HepG2 (cell line): ENCODE data around the gene COL4A2. TPM values are rescaled to one million over a fixed set of nuclear protein-coding genes. Genes with fewer than 3 reads are reported as not detected.

Experiments
- ATAC-seq: fragments of 200-7000 bp; cut with Tn5 transposase; 3 replicates; pipeline ENCODE4 v1.9.1; 2020; ENCODE audit warnings: mild to moderate bottlenecking, moderate library complexity
- BruUV-seq: library from RNA; stranded (reverse); fragments of 400-500 nt; replicated peaks from 2 replicates; lab custom pipeline; 2021; lab: Mats Ljungman, UMichigan
- CTCF ChIA-PET: fragments of 300-600 bp; formaldehyde crosslinking; extraction: SDS; loops from one replicate; lab custom pipeline; 2021; ENCODE audit warnings: low total read pairs, inconsistent platforms, low intra/inter-chr PET ratio; lab: Yijun Ruan, JAX
- POLR2A ChIA-PET: fragments of 350-600 bp; sonication (Branson Sonifier 250); formaldehyde crosslinking; loops from one replicate; lab custom pipeline; 2020; ENCODE audit warnings: antibody characterized with exemption, inconsistent platforms; lab: Yijun Ruan, JAX
- DNase-seq: peaks from one replicate; pipeline ENCODE4 v3.0.0-alpha.2; 2015; ENCODE audit warnings: low spot score
- FAIRE-seq: peaks from 3 replicates; lab custom pipeline; 2011; peaks lifted over from hg19 to GRCh38; lab: Jason Lieb, UNC
- H2AFZ ChIP-seq: one replicate; pipeline ENCODE4 v1.6.1; 2011; ENCODE audit warnings: low read length, inconsistent platforms
- H3K27ac ChIP-seq: fragments of 300-600 bp; 3 replicates; pipeline ENCODE4 v1.8.0; 2011; ENCODE audit warnings: mixed run types, mild to moderate bottlenecking, mixed read lengths, low read length, inconsistent platforms; ENCODE audit not compliant: insufficient read depth; ENCODE audit errors: extremely low read length
- H3K27me3 ChIP-seq, 2 experiments: fragments of 200-600 bp in 1 of 2; 2 replicates in 1 of 2; 3 replicates in 1 of 2; pipeline versions ENCODE4 v1.6.0 to v1.8.0; 2011; ENCODE audit warnings: low read length in 2 of 2, mild to moderate bottlenecking in 2 of 2, moderate library complexity in 2 of 2, inconsistent platforms in 1 of 2; ENCODE audit not compliant: insufficient read depth in 2 of 2, control insufficient read depth in 1 of 2
- H3K36me3 ChIP-seq, 2 experiments: fragments of 200-600 bp in 1 of 2; replicated peaks in 1 of 2; 2 replicates in 1 of 2; 3 replicates in 1 of 2; pipeline versions ENCODE4 v1.5.1 to v1.8.0; 2011; ENCODE audit warnings: low read length in 2 of 2, inconsistent platforms in 1 of 2; ENCODE audit not compliant: insufficient read depth in 2 of 2, control insufficient read depth in 1 of 2
- H3K4me1 ChIP-seq: 2 replicates; pipeline ENCODE4 v1.5.1; 2012; ENCODE audit warnings: low read length, inconsistent platforms; ENCODE audit not compliant: insufficient read depth
- H3K4me2 ChIP-seq: 2 replicates; pipeline ENCODE4 v1.6.0; 2011; ENCODE audit warnings: low read depth, low read length, inconsistent platforms
- H3K4me3 ChIP-seq, 3 experiments: fragments of 200-600 bp in 1 of 3; sonication (generic), shearing (Covaris generic) in 1 of 3; replicated peaks in 1 of 3; 2 replicates each; pipeline ENCODE4 v1.5.1; 2011 to 2016; ENCODE audit warnings: low read length in 3 of 3, inconsistent platforms in 2 of 3, low read depth in 2 of 3, mild to moderate bottlenecking in 2 of 3, control low read depth in 1 of 3, mixed read lengths in 1 of 3; ENCODE audit not compliant: insufficient read depth in 1 of 3
- H3K79me2 ChIP-seq: one replicate; pipeline ENCODE4 v1.6.1; 2011; ENCODE audit warnings: low read length, inconsistent platforms; ENCODE audit not compliant: insufficient read depth
- H3K9ac ChIP-seq: 2 replicates; pipeline ENCODE4 v1.6.0; 2011; ENCODE audit warnings: mild to moderate bottlenecking, low read depth, low read length, inconsistent platforms; ENCODE audit not compliant: insufficient read depth
- H3K9me3 ChIP-seq: 2 replicates; pipeline ENCODE4 v1.5.1; 2012; ENCODE audit warnings: mild to moderate bottlenecking, low read length
- H4K20me1 ChIP-seq: 2 replicates; pipeline ENCODE4 v1.6.0; 2011; ENCODE audit warnings: inconsistent platforms, mild to moderate bottlenecking, low read length, moderate library complexity; ENCODE audit not compliant: insufficient read depth
- ARID2 ChIP-seq: sonication (generic); formaldehyde crosslinking; IDR thresholded peaks from 2 replicates; pipeline ENCODE4 v1.8.1; 2022; ENCODE audit warnings: mild to moderate bottlenecking, missing genetic modification reagents, borderline replicate concordance
- CERS6 ChIP-seq: sonication (generic); formaldehyde crosslinking; IDR thresholded peaks from 2 replicates; pipeline ENCODE4 v1.5.0; 2020; ENCODE audit warnings: missing genetic modification reagents
- HNF4G ChIP-seq, 2 experiments: sonication (generic) in 1 of 2; formaldehyde crosslinking in 1 of 2; IDR thresholded peaks; 2 replicates each; pipeline versions ENCODE4 v1.4.0 to v1.6.1; 2011 to 2020; ENCODE audit warnings: borderline replicate concordance in 2 of 2, low read depth in 2 of 2, mild to moderate bottlenecking in 2 of 2, low read length in 1 of 2, missing genetic modification reagents in 1 of 2, moderate library complexity in 1 of 2
- HOXA9 ChIP-seq: sonication (generic); formaldehyde crosslinking; IDR thresholded peaks from 2 replicates; pipeline ENCODE4 v1.8.1; 2022; ENCODE audit warnings: missing genetic modification reagents, mild to moderate bottlenecking, moderate library complexity, borderline replicate concordance
- MIER2 ChIP-seq: IDR thresholded peaks from 2 replicates; pipeline ENCODE4 v1.6.1; 2016; ENCODE audit warnings: missing biosample characterization, missing genetic modification reagents
- MXD3 ChIP-seq: IDR thresholded peaks from 2 replicates; pipeline ENCODE4 v1.6.1; 2016; ENCODE audit warnings: mild to moderate bottlenecking, missing biosample characterization, missing genetic modification reagents
- NFE2L2 ChIP-seq: fragments of 150-350 bp; IDR thresholded peaks from 2 replicates; pipeline ENCODE4 v1.6.1; 2014; ENCODE audit warnings: low read length
- REST ChIP-seq, 2 experiments: IDR thresholded peaks; 2 replicates each; pipeline ENCODE4 v1.6.1; 2011 to 2012; ENCODE audit warnings: low read length in 2 of 2, borderline replicate concordance in 1 of 2, low read depth in 1 of 2, mild to moderate bottlenecking in 1 of 2, moderate library complexity in 1 of 2
- TFE3 ChIP-seq: IDR thresholded peaks from 2 replicates; pipeline ENCODE4 v1.6.1; 2016
- ZKSCAN1 ChIP-seq: fragments of 150-350 bp; IDR thresholded peaks from 2 replicates; pipeline ENCODE4 v1.6.1; 2014; ENCODE audit warnings: low read length
- ZNF543 ChIP-seq: sonication (generic); formaldehyde crosslinking; IDR thresholded peaks from 2 replicates; pipeline ENCODE4 v1.4.0; 2020; ENCODE audit warnings: mild to moderate bottlenecking, missing genetic modification reagents
- ZNF619 ChIP-seq: sonication (generic); formaldehyde crosslinking; IDR thresholded peaks from 2 replicates; pipeline ENCODE4 v1.4.0; 2020; ENCODE audit warnings: mild to moderate bottlenecking, missing genetic modification reagents
- ZNF674 ChIP-seq: sonication (generic); formaldehyde crosslinking; IDR thresholded peaks from 2 replicates; pipeline ENCODE4 v1.5.0; 2020; ENCODE audit warnings: low read depth, mild to moderate bottlenecking, missing genetic modification reagents
- WGBS: methylation state at CpG from one replicate; pipeline ENCODE4 v1.1.6; 2017; ENCODE audit warnings: low lambda C conversion rate; 5-methylcytosine and 5-hydroxymethylcytosine counted together
- in situ Hi-C: cut with HindIII; loops from 2 replicates; pipeline ENCODE4 v1.10.0; 2017; ENCODE audit warnings: low pct_unique_long_range_greater_than_20kb; ENCODE audit not compliant: extremely low pct_ligation_motif_present
- intact Hi-C: fragments of 100-400 bp; cut with micrococcal nuclease; formaldehyde crosslinking; loops from one replicate; pipeline ENCODE4 v1.10.0; 2022; ENCODE audit not compliant: unreplicated experiment
- polyA plus RNA-seq, 8 experiments: library from polyadenylated mRNA; depleted of rRNA in 3 of 8; stranded (reverse) in 7 of 8; unstranded in 1 of 8; fragments of >200 nt; fragmentation: Illumina TruSeq in 4 of 8; extraction: Trizol in 4 of 8; gene quantifications; 2 replicates each; pipeline versions ENCODE4 v1.2.1 to v1.2.3, GENCODE V29; 2011 to 2016; ENCODE audit warnings: low read depth in 4 of 8, missing spikeins in 1 of 8, mixed read lengths in 1 of 8; ENCODE audit not compliant: insufficient read depth in 1 of 8
- total RNA-seq, 5 experiments: library from RNA; depleted of rRNA; stranded (reverse); fragments of >200 nt; fragmentation: Illumina TruSeq; extraction: Trizol; gene quantifications; 2 replicates each; pipeline ENCODE4 v1.2.3, GENCODE V29; 2016; ENCODE audit warnings: low read depth in 1 of 5
- TF ChIP-seq, protein P1 (sequence below): fragments of 450-650 bp; IDR thresholded peaks from 2 replicates; pipeline ENCODE4 v1.6.1; 2017; ENCODE audit warnings: mild to moderate bottlenecking

COL4A2 gene
- total and polyA plus RNA-seq, 2 of the 13 experiments (the other 11 are each of a cell fraction or from before 2014, with no cell fraction given): 0.22 to 1.9 TPM

- no peak for TF ChIP-seq CERS6 (CRISPR knock-in tag)
- no peak for TF ChIP-seq HOXA9 (CRISPR knock-in tag)
- TF ChIP-seq ZNF543 (CRISPR knock-in tag): no peak
- TF ChIP-seq ZNF674 (CRISPR knock-in tag): no peak
- TF ChIP-seq ZKSCAN1: no peak
- TF ChIP-seq, all 625 proteins: peak for 2
These were observed 40.7 kb upstream of the COL4A2 start (continued) for GRCh38 chr13:110266431-110266809.

- DNase-seq: no peak
- no TSS peak for BruUV-seq
- FAIRE-seq: no peak
- H3K79me2 ChIP-seq: no peaks in the 10 kb centered on the region
- no peak overlapping the region for H3K4me2 ChIP-seq
- no peak for TF ChIP-seq TFE3 (CRISPR knock-in tag)
- TF ChIP-seq MXD3 (CRISPR knock-in tag): no peak
- no peak for TF ChIP-seq HNF4G (IDR thresholded peaks at IDR 0.05; ENCODE audit: borderline replicate concordance, low read depth, low read length)
- TF ChIP-seq HNF4G (CRISPR knock-in tag; IDR thresholded peaks at IDR 0.05; ENCODE audit: borderline replicate concordance, low read depth): no peak
- TF ChIP-seq MIER2 (CRISPR knock-in tag): 0 out of 2 replicates have a peak, but pooled peaks have one; percentile 64
- no peak for TF ChIP-seq ZNF619
- no peak for TF ChIP-seq ARID2 (CRISPR knock-in tag)
- TF ChIP-seq NFE2L2: no peak
- peak in 1 of 2 experiments; percentile 24; a peak in 1 of 4 replicates for TF ChIP-seq REST (IDR thresholded peaks at IDR 0.05; ENCODE audit: borderline replicate concordance in 1 of 2, low read depth in 1 of 2, low read length in 2 of 2)
- TF ChIP-seq, protein P1, sequence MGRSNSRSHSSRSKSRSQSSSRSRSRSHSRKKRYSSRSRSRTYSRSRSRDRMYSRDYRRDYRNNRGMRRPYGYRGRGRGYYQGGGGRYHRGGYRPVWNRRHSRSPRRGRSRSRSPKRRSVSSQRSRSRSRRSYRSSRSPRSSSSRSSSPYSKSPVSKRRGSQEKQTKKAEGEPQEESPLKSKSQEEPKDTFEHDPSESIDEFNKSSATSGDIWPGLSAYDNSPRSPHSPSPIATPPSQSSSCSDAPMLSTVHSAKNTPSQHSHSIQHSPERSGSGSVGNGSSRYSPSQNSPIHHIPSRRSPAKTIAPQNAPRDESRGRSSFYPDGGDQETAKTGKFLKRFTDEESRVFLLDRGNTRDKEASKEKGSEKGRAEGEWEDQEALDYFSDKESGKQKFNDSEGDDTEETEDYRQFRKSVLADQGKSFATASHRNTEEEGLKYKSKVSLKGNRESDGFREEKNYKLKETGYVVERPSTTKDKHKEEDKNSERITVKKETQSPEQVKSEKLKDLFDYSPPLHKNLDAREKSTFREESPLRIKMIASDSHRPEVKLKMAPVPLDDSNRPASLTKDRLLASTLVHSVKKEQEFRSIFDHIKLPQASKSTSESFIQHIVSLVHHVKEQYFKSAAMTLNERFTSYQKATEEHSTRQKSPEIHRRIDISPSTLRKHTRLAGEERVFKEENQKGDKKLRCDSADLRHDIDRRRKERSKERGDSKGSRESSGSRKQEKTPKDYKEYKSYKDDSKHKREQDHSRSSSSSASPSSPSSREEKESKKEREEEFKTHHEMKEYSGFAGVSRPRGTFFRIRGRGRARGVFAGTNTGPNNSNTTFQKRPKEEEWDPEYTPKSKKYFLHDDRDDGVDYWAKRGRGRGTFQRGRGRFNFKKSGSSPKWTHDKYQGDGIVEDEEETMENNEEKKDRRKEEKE: no peak
- TF ChIP-seq, all 625 proteins: peak for 2
- no peaks in the 10 kb centered on the region for H3K36me3 ChIP-seq
- intact Hi-C loops (no loop called here), in situ Hi-C loops (no loop called here)
- no peak overlapping the region for H2AFZ ChIP-seq
- peaks cover 11% of the 10 kb centered on the region for H3K4me1 ChIP-seq
- H3K27ac ChIP-seq: no peak overlapping the region
- H3K27me3 ChIP-seq: peaks cover 2 to 31% of the 10 kb centered on the region in 2 experiments; a peak in 2 of 5 replicates
- no peak overlapping the region for H3K4me3 ChIP-seq
- no peaks in the 10 kb centered on the region for H4K20me1 ChIP-seq
- no peak for ATAC-seq
- 11% methylated on average over 8 of the region's 10 CpGs for WGBS
- POLR2A ChIA-PET: no interaction called here
- CTCF ChIA-PET: no interaction called here
- H3K9me3 ChIP-seq: no peaks in the 10 kb centered on the region
- no peak overlapping the region for H3K9ac ChIP-seq
These were observed 40.1 kb upstream of the COL4A2 start for GRCh38 chr13:110266983-110267382.
